ENCODE measurements around the gene FSTL4.
A peak's percentile ranks its signal among the peaks of the same experiment; 100 is the strongest.

FSTL4 gene

DNA sequence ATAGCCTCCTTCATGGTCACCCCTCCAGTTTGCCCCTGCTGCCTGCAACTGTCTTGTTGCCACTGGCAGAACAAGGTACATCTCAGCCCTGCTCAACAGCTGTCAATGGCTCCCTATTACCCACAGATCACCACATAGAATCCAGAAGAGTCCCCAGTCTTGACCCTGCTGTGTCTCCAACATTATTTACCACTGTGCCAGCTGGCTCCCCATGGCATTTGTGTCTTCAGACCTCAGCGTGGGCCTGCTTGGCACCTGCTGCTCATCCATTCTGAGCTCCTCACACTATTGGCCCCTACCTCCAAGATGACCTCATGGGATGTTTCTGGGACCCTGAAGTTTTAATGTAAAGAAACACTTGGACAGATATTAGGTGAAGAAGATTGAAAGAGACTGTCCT lies 358.7 kb downstream of the FSTL4 start:
- DNase-seq (ENCODE audit: low read depth, low spot score): no peak

DNA sequence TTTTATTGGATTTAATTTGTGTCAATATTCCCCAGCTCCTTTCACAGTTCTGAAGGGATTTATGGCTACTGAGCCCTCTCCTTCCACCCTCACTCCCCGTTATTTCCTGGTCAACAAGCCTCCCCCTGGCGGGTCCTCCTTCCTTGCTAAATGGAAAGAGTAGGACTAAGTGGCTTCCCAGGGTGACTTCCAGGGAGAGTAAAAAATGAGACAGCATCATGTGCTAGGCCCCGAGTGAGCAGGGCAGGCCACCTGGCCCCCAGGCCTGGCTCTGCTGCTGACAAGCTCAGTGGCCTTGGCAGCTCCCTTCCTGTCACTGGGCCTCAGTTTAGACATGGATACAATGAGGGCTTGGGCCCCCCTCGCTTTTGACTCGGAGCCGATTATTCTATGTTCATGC lies 359.3 kb downstream of the FSTL4 start:
- no peak for DNase-seq (ENCODE audit: low read depth, low spot score)
- no peak overlapping the region for H3K4me3 ChIP-seq (ENCODE audit: low read length)

More for the DNA sequence above, 358.7 kb downstream of the FSTL4 start:
- H3K4me3 ChIP-seq (ENCODE audit: low read length): no peak overlapping the region

DNA sequence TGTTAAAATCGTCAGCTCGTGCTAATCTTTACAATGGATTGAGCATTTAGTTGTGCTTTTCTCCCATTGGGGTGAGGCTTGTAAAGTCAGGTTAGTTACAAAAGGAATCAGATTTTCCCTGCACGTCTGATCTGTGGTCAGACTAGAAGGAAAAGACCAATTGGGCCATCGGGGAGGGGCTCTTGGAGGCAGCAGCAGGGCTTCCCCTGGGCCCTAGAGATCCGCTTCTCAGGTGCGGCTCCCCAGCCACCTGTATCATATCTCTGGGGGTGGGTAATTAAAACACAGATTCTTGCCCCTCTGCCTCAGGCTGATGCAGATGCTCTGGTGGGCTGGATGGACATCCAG lies 360.2 kb downstream of the FSTL4 start:
- DNase-seq (ENCODE audit: low read depth, low spot score): no peak
- no peak overlapping the region for H3K4me3 ChIP-seq (ENCODE audit: low read length)

DNA sequence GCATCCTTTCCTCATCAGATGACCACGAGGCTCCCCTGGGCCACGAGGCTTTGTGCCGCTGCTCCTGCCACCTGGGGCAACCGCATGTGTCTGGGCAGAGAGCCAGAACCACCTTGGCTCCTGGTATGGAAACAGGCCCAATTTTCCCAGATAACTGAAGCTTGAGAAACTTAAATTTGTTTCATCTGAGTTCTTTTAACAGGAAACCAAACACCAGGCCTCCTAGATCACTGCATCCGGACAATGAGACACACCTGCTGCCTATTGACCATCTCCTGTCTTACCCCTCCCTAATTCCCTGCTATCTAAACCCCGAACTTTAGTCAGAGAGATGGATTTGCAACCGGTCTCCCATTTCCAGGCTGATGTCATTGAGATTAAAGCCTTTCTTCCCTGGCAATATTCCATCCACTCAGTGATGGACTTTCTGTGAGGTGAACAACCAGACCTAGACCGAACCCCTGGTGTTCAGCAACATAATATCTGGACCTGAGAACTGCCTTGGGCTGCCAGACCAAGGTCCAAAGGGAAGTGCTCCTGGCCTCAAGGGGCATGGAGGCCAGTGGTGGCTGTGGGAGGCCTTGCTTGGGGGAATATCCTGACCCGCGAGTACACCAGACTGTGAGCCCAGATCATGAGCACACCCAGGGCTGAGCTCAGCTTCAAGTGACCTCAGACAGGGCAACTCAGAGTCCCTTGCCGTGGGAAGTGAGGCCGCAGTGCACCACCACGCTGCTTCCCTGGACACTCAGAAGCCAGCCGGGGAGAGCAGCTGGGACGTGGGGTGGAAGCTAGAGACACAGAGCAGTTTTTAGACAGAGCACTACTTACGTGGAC lies 360.8 kb downstream of the FSTL4 start:
- no peak overlapping the region for H3K4me3 ChIP-seq (ENCODE audit: low read length)
- peak; percentile 50 for DNase-seq (ENCODE audit: low read depth, low spot score)

DNA sequence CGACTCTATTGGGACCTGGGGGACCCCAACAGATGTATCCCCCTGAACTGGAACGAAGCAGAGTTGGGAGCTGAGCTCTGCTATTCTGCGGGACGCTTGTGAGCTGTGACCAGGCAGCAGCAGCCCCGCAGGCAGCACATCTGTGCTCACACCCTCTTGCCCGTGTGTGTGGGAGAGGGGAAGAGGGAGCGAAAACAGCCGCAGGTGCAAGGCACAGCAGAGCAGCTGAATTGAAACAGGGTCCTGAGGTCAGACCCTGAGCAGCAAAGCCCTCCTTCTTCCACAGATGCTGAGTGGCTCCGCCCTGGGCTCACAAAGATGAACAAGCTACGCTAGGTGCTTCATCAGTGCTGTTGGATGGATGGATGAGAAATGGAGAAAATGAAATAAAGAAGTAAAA lies 361.8 kb downstream of the FSTL4 start:
- DNase-seq (ENCODE audit: low read depth, low spot score): peak; percentile 46
- no peak overlapping the region for H3K4me3 ChIP-seq (ENCODE audit: low read length)

DNA sequence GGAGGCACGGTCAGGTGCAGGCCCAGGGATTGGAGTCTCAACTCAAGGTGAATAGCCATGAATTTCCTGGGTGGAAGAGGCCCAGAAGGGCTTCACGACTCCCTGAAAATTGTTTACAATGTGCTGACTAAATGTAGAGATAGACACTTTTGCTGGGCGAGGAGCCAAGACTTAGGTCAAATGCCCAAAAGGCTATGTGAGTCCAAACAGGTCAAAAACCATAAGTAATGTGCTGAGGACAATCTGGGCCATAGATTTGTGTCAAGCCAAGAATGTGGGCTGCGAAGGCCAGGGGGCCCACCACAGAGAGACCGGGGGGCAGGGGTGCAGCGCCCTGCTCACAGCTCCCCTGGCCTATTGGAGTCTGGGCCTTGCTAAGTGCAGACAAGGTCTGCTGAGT lies 362.7 kb downstream of the FSTL4 start:
- DNase-seq (ENCODE audit: low read depth, low spot score): no peak

DNA sequence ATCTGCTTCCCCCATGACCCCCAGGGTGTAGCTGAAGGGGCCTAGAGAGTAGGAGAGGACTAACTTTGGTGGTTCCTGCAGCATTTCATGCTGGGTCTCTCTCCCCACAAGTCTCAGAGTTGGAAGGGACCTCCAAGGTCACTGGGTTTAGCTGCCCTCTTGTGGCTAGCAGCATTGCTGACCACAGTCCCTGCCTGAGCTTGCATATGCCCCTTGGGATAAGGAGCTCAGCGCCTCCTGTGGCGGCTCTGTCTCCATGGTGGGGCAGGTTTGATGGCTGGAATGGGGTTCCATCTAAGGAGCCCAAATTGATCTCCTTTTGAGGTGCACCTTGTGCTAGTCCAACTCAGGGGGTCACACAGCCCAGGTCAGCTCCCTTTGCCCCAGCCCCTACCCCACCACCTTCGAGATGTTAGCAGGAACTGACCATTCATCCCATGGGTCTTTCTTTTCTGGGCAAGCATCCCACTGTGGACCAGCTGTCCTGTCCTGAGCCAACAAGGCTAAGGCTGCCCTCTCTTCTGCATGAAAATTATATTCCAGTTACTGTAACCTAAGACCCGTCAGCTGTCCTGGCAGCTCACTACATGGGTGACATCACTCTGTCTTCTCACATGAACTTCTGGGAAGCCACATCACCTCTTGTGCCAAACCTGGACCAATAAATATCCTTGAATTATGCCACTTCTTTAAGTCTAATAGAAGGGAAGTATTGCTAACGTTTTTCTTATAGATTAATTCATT lies 364.3 kb downstream of the FSTL4 start:
- H3K4me3 ChIP-seq (ENCODE audit: low read length): no peak overlapping the region
- DNase-seq (ENCODE audit: low read depth, low spot score): no peak

More for the DNA sequence above, 362.7 kb downstream of the FSTL4 start:
- H3K4me3 ChIP-seq (ENCODE audit: low read length): no peak overlapping the region

DNA sequence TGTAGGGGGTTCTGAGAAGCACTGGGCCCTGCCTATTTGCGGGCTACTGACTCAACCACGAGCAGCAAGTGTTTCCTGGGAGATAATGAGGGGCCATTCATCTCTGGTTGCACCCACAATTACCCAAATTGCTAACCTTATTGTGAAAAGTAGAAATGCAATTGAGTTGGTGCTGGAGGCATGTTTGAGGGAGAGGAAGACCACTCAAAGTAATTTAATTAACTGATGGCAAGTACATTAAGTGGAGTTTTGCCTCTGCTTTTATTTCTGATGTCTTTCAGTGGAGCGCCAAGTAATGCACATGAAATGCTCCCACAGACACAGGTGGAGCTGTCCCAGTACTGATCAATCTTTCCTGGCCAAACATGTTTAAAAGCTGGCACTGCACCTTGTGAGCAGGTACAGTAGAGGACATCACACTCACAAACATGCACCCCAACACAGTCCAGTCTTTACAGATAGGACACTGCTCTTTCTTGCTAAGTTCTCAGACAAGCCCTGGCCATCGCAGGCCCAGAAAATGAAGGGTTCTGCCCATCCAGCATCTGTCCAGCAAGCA lies 365.1 kb downstream of the FSTL4 start:
- H3K4me3 ChIP-seq (ENCODE audit: low read length): no peak overlapping the region
- DNase-seq (ENCODE audit: low read depth, low spot score): peak; percentile 48

DNA sequence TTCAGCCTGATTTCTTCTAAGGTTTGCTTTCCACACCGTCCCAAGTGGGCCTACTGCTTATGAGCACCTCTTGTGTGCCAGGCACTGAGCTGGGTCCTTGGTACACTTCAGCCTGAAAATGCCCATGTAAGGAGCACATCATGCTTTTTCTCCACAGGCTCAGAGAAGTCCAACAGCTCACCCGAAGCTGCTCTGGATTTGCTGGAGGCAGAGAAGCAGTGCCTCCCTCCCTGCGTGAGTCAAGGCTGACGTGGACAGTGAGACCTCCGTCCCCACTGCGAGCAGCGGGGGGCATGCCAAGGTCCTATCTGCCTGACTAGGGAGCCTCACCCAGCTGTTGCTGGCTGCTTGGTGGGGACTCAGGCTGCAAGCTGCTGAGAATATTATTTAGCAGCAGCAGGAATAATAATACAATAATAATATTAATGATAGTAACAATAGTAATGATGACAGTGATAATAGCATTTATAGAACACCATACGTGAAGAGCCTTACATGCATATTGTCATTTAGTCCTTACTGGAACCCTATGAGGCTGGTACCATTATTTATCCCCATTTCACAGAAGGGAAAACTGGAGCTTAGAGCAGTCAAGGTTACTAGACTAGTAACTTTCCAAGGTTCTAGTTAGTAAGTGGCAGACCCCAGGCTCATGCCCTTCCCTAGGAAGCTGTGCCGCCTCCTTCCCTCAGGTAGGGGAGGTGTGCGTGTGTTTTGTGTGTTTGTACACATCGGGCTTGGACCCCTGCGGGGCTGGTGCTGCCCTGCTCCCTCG lies 365.8 kb downstream of the FSTL4 start:
- DNase-seq (ENCODE audit: low read depth, low spot score): no peak
- no peak overlapping the region for H3K4me3 ChIP-seq (ENCODE audit: low read length)

DNA sequence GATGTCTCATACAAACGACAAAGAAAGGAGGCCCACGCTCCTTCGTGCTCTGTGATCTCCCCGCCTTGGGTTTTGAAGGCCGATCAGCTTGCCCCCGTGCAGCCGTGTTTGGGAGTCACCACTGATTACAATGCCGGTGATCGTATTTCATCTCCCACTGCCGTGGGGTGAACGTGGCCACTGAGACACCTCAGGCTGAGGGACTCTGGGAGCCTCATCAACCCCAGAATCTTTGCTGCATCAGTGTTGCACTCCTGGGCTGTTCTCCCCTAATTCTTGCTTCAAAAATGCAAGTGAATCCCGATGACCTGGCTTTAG lies 366.3 kb downstream of the FSTL4 start:
- no peak for DNase-seq (ENCODE audit: low read depth, low spot score)
- H3K4me3 ChIP-seq (ENCODE audit: low read length): no peak overlapping the region

DNA sequence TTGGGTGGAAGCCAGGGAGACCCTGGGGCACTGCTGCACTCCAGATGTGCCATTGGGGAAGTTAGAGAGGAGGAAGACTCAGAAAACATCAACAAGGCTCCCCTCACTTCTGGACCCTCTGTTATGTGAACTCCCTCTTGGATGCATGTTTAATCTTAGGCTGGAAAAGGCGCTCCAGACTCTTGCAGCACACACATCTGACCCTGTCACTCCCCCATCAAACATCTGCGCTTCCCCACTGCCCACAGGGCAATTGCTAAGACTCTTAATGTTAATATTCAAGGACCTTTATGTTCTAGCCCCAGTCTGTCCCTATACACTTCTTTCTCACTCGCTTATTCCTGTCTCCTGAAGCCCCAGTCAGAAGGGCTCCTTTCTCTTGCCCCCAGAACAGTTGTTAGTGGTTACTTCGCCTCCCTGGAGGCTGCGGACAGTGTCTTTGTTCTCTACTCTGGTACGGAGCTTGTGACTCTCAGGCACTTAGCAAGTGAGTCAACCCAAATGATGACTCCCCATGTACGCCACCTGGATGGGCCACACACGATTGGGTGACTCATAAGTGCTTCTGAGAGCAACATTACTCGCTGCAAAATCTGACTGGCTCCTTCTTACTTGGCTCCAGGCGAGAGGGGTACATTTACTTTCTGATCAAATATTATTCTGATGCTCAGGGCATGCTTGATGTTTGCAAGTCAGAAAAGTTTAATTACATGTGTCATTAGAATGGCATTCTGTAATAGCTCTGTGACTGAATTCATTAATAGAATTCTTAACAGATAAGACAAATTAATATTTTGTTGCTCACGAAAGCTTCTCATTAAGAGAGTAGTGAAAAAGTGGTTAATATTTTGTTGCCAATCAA lies 366.9 kb downstream of the FSTL4 start:
- H3K4me3 ChIP-seq (ENCODE audit: low read length): no peak overlapping the region
- no peak for DNase-seq (ENCODE audit: low read depth, low spot score)

DNA sequence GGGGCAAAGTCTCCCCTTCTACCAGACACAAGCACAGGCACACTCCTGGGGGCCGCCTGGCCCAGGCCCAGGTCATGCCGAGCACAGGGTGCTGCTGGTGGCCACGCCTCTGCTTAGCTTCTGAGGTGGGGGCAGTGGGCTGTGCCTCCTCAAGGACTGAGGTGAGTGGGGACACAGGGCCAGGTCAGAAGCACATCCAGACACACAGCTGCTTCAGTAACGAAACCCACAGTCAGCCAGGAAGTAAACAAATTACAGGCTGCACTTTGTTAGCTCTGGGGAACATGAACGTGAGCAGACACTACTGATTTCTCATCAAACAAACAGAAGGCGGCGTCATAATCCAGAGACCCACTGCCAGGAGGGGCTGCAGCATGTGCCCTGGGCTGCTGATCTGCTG lies 368.1 kb downstream of the FSTL4 start:
- no peak overlapping the region for H3K4me3 ChIP-seq (ENCODE audit: low read length)
- peak; percentile 49 for DNase-seq (ENCODE audit: low read depth, low spot score)

DNA sequence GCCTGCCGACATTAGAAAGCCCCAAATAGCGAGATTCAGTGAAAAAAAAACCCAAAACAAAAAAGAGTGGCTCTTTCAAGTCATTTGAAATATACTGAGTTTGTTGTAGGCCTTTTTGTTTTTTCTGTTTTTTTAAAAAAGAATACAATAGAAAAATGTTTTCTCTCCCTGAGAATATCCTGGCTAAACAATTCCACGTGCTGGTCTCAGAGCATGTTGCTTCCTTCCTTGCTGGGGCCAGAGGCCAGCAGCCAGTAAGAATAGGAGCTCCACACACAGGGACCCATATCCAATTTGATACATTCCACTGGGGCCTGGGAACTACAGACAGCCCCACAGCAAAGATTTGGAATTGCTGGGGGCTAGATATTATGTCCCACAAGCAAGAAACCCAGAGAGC lies 369.1 kb downstream of the FSTL4 start:
- DNase-seq (ENCODE audit: low read depth, low spot score): no peak
- H3K4me3 ChIP-seq (ENCODE audit: low read length): no peak overlapping the region

DNA sequence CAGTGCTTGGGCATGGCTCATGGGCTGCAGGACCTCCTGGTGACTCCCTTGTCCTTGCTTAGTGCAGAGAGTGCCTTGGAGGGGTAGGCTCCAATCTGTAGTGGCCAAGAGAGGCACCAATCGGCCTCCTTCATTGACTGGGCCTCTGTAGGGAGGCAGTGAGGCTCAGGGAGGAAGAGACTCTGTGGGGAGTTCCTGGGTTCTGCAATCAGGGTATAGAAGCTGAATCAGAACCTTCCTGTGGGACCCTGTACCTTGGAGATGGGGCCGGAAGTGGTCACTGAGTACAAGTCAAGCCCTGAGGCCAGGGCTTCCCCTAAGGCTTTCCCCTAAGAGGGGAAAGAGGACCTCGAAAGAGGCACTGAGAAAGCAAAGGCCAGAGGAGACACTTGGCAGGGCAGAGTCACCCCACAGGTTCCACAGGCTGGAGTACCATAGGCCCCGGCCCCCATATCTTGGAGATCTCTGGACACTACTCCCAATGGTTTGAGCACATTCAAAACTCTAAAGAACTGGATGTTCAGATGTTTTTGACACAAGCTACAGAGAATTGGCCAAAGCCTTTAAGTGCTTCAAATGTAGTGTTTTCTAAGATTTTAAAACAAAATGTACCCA lies 370.0 kb downstream of the FSTL4 start:
- DNase-seq (ENCODE audit: low read depth, low spot score): no peak
- H3K4me3 ChIP-seq (ENCODE audit: low read length): no peak overlapping the region

DNA sequence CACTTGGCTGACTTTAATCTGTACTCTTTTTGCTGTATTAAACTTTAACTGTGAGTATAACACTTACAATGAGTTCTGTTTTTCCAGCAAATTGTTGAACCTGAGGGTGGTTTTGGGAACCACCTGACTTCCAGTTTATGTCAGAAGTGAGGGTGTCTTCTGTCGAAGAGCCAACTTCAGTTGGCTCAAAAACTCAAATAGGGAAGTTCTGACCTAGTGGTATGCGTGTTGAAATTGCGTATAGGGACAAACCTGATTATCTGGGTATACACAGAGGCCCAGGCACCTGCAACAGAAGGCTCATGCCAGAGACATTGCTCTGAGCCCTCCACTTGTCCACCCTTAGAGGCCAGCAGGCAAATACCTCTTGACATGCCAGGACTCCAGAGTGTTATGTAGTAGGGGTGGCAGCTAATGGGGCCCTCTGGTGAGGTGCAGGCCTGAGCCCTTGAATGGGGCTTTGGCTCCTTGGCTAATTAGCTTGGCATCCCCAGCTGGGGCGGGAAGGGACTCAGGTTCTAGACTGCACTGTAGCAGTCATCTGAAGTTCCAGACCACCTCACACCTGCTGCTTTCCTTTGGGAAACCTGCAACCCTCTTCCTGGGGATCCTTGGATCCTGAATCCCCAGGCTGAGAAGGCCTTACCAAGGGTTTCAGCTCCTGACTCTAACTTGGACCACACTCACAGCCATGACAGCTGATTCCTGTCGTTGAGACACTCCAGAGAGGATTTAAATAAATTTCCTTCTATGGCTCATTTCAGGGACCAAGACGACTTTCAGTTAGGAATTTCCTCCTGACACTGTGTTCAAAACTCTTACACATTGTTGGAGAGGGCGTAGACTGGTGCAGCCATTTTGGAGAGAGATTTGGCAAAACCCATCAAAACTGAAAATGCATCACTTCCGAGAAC lies 370.9 kb downstream of the FSTL4 start:
- H3K4me3 ChIP-seq (ENCODE audit: low read length): no peak overlapping the region
- no peak for DNase-seq (ENCODE audit: low read depth, low spot score)

DNA sequence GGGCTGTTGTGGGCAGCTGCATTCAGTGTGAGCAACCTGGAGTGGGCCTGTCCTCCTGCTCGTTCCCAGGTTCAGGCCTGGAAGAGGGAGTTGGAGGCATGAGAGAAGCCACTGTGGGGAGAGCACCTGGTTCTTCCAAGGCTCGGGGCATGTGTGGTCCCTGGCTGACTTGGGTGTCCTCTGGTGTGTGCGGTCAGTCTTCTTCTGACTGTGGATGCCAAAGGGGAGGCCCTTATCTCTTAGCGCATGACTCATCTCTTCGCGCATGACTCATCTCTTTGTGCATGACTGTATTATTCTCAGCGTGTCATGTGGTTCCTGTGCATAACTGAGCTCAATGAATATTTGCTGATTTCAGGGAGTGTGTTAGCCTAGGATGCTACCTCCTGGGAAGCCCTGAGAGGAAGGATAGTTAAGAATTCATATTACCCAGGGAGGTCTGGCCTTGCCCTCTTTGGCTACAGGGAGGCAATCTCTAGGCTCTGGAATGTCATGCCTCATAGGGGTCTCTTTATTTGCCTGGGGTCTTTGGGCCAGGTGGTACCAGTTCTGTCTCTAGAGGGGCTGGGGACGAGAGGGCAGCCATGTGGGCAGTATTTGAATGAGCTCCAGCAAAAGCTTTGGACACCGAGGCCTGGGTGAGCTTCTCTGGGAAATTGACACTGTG lies 371.8 kb downstream of the FSTL4 start:
- H3K4me3 ChIP-seq (ENCODE audit: low read length): no peak overlapping the region
- DNase-seq (ENCODE audit: low read depth, low spot score): no peak
